Dermis blood vessel endothelial cell (primary cell): ENCODE measurements around the gene JAML. TPM values are rescaled to one million over a fixed set of nuclear protein-coding genes. Genes with fewer than 3 reads are reported as not detected.

Source experiments
- DNase-seq: peaks from one replicate; pipeline ENCODE4 v3.0.0; 2010
- total RNA-seq: library from RNA; depleted of rRNA; stranded (reverse); fragments of >200 nt; gene quantifications from 2 replicates; pipeline ENCODE4 v1.2.3, GENCODE V29; 2014

The JAML gene
- total RNA-seq, 1 donor from 2014 or later = under 0.01 TPM

GRCh38 chr11:118215262-118215661 lies 9.5 kb downstream of the JAML start:
- no peak for DNase-seq

- DNase-seq = no peak
These were observed 10.4 kb downstream of the JAML start for GRCh38 chr11:118214210-118214914.

- DNase-seq = no peak
These were observed 11.0 kb downstream of the JAML start for GRCh38 chr11:118213781-118214180.

- no peak for DNase-seq
These were observed 11.6 kb downstream of the JAML start for GRCh38 chr11:118213201-118213600.

DNA sequence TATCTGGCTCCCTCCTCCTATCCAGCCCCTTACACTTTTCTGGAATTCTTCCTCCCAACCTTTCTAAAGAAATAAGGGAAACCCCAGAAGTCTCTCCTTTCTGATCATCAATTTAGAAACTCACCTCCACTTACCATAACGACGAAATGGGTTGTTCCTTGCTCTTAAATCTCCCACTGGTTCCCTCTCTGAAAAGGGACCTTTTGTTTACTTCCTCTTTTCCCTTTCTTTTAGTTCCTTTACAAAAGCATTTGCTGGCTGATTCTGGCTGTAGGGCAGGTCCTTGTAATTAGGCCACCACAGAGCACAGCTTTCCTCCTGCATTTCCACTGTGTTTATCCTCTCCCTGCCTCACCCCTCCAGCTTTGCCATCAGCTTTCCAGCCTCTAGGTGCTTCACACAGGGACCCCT lies 12.0 kb downstream of the JAML start:
- no peak for DNase-seq

GRCh38 chr11:118212131-118212725 lies 12.6 kb downstream of the JAML start:
- no peak for DNase-seq

DNA sequence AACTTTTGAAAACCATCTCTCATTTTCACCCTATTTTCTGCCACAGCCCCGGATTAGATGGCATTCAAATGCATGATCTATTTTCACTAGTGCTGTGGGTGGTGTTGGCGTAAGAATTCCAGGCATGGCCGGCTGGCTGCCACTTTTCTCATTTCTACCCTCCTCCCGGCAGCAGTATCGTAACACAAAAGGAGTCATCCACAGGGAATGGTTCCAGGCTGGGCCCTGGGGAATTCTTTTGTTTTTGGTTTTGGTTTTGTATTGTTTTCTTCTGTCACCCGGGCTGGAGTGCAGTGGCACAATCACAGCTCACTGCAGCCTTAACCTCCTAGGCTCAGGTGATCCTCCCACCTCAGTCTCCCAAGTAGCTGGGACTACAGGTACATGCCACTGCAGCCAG lies 13.8 kb downstream of the JAML start:
- DNase-seq = peak; percentile 39

GRCh38 chr11:118210323-118210722 lies 14.5 kb downstream of the JAML start:
- DNase-seq = no peak

- DNase-seq = no peak
These were observed 15.8 kb downstream of the JAML start for GRCh38 chr11:118209033-118209432.

DNA sequence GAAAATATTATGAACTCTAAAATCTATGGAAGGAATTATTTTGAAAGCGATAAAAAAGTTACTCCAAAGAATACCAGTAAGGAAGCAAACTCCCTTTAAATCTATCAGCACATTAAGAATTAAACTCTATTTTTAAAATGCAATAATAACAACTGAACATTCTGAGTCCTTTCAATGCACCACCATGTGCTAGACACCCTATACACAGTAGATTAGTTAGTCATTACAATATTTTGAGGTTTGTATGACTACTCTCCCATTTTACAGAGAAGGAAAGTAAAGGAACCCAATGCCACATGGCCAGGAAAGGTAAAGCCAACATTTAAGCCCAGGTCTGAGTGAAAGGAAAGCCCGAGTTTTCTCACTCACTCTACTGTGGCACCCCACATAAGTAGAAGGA lies 17.7 kb downstream of the JAML start:
- DNase-seq = no peak

GRCh38 chr11:118206391-118207031 lies 18.3 kb downstream of the JAML start:
- DNase-seq = peak; percentile 61

DNA sequence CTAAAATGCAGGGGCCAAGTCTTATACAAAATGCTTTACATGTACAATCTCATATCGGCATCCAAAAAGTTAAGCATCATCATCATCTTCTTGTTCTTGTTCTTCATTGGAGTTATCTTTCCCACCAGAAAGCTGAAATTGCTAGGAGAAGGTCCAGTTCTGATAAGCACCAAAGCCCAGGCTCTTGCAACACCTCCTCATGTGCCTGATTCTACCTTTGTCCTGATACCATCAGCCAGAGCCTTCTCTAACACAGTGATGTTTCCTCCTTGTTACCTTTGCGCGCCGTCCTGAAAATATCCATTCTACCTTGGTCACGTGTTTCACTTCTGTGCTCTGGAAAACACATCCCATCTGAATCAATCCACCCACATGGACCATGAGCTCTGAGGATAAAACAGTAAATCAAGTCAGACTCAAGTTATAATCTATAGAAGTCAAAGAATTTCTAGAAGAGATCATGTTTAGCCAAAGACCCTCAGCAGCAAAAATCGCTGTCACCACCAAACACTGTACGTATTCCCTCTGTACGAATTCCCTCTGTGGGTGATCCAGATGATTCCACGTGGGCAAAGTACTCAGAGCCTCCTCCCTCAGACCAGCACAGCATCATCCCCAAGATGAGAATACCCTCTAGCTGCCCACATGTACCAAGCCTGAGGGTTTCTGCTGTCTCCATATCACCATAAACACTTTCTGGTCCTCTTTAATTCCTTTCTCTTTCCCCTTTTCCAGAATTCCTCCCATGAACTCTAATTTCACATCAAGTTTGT lies 19.0 kb downstream of the JAML start:
- DNase-seq = no peak

DNA sequence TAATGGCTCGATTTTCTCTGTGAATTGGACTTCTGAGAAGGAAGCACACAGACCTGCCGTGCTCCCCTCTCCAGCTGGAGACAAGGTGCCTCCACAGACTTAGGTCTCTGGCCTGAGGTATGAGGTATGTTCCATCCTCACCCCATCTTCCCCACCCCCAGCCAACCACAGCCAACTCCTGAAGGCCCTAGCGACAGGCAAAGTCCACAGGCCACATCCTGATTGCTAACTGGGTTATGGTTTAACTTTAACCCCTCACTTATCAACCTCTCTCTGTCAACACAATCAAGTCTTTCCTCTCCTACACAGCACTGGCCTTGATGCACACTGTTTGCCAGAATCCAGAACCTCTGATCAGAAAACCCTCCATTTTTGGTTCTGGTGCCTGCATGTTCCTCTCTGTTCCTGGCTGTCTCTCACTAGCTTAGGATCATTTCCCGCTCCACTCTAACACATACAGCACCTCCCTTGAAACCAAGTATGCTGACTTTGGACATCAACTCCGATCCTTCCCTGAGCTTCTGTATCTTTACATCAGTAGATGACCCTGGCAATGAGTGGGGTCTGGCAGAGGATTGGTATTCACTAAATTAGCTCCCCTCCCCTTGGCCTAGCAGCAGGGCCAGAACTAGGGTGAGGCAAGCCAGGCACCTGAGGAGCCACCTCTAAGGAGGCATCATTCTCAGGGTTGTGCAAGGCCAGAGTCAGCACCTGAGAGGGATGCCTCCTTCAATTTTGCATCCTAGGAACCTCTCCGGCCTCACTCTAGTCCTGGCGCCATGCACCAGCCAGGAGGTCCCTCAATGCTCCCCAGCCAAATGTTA lies 22.0 kb downstream of the JAML start:
- DNase-seq = no peak

DNA sequence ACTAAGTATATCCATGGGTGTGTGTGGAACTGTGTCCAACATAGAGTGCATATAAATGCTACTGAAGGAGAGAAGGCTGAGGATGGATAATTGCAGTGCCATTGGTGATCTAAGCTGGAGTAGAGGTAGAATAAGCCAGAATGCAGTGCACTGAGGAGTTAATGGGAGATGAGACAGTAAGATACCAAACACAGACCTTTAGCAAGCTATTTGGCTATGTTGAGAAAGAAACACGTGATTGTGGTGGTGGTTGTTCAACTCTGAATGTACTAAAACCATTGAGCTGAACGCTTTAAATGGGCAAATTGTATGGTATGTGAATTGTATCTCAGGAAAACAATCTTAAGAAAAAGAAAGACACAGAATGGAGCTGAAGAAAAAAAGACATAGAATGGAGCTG lies 22.8 kb downstream of the JAML start:
- no peak for DNase-seq

- no peak for DNase-seq
These were observed 23.7 kb downstream of the JAML start for GRCh38 chr11:118200901-118201680.

DNA sequence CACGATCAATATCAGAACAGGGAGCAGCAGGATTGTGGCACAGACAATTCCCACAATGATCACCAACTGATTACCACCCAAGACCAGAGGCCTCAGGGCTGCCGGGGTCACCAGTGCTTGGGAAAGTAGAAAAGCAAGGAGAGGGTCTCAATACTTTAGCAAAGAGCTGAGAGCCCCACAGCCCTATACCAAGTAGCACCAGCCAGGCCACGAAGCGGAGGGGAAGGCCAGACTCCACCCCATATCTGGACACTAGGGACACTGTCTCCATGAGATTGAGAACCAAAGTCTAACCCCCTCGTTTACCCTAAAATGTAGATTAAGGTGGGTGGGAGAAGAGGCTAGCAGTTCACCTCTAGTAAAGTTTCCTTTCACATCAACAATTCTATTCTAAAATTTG lies 24.3 kb downstream of the JAML start:
- no peak for DNase-seq

DNA sequence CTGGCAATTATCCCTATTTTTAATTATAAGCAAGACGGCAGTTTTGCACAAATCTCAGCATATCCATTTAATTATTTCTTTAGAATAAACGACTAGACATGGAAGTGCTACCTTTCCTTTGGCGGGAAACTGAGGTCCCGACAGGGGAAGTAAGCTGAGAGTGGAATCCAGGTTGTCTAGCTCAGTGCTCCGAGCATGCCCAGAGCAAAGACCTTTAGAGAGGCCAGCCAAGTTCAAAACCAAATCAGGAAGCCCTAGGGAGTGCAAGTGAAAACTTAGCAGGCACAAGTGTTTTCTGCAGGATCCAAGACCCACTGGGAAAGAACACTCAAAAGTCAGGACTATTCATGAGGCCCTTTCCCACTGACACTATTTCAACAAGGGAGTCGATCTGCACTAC lies 25.7 kb downstream of the JAML start:
- DNase-seq = no peak

DNA sequence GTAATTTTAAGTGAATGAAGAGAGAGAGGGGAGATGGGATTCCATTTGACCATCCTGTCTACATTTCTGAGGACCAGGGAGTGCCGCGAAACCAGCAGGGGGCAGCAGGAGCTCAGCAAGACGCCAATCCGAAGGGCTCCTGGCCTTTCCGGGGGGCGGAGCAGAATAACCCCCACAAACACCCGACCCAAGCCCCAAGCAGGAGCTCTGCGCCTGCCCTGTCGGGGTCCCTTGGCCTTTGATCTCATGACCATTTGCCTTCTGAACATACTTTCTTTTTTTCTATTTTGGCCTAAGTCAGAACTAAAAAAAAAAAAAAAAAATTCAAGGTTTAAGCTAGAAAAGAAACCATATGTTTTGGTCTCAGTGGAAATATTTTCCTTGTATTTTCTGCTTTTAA lies 26.4 kb downstream of the JAML start:
- DNase-seq = peak; percentile 85

GRCh38 chr11:118194835-118195627 lies 29.8 kb downstream of the JAML start:
- peak; percentile 47 for DNase-seq

DNA sequence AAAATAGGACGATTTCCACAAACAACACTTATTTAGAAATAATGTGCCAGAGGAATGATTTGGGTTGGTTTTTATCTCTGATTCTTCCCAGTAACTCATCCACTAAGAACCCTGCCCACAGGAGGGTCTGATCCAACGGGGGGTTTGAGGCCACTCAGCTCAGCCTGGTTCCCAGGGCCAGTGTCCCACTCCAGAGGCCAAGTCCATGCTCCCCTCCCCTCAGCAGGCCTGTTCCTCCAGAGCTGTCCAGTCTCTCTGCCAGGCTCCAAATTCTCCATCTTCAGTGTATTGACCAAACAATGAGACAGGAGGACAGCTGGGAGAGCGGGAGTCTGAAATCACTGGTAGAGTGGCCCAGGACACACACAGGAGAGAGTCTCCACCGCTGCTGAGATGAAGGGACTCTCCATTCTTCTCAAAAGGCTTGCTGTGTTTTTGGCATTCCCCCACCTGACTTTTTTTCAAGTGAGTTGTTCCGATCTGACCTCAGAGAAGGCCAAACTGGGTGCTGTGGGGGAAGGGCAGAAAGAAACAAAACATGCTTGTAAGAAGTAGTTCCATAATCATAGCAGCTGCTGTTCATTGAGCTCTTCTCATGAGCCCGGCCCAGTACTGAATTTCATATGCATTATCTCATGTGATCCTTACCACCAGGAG lies 30.8 kb downstream of the JAML start:
- no peak for DNase-seq
